SKM-1 (cell line): Measurements from ENCODE around the gene DAB2IP.
"Not testable (repeated sequence)": the region's sequence is repeated elsewhere in the genome, so short reads cannot be mapped to it uniquely, and the experiment has no call there.

Source experiments
- DNase-seq: peaks from one replicate; lab custom pipeline; 2025; ENCODE audit not compliant: unreplicated experiment; lab: John Stamatoyannopoulos, UW

DAB2IP gene

GRCh38 chr9:121785673-121786542 lies 134.5 kb downstream of the DAB2IP start:
- no peak for DNase-seq

- no peak for DNase-seq
Observed at GRCh38 chr9:121786543-121786948, 135.1 kb downstream of the DAB2IP start.

- no peak for DNase-seq
Observed at GRCh38 chr9:121786998-121787422, 135.6 kb downstream of the DAB2IP start.

- DNase-seq: no peak
Observed at GRCh38 chr9:121788686-121789366, 137.4 kb downstream of the DAB2IP start.

- no peak for DNase-seq
Observed at GRCh38 chr9:121790841-121791240, 139.4 kb downstream of the DAB2IP start.

GRCh38 chr9:121792476-121792875 lies 141.0 kb downstream of the DAB2IP start:
- not testable (repeated sequence) for DNase-seq

GRCh38 chr9:121794334-121794733 lies 142.9 kb downstream of the DAB2IP start:
- not testable (repeated sequence) for DNase-seq

GRCh38 chr9:121797081-121797480 lies 145.6 kb downstream of the DAB2IP start:
- no peak for DNase-seq

GRCh38 chr9:121798941-121799340 lies 147.5 kb downstream of the DAB2IP start:
- DNase-seq: no peak

GRCh38 chr9:121800376-121800775 lies 148.9 kb downstream of the DAB2IP start:
- DNase-seq: no peak

- no peak for DNase-seq
Observed at GRCh38 chr9:121801579-121801978, 150.1 kb downstream of the DAB2IP start.

- no peak for DNase-seq
Observed at GRCh38 chr9:121802753-121803152, 151.3 kb downstream of the DAB2IP start.

- no peak for DNase-seq
Observed at GRCh38 chr9:121807069-121807822, 155.8 kb downstream of the DAB2IP start.

- DNase-seq: no peak
Observed at GRCh38 chr9:121807823-121808278, 156.4 kb downstream of the DAB2IP start.

- no peak for DNase-seq
Observed at GRCh38 chr9:121808781-121809180, 157.3 kb downstream of the DAB2IP start.

- no peak for DNase-seq
Observed at GRCh38 chr9:121809356-121810050, 158.1 kb downstream of the DAB2IP start.

GRCh38 chr9:121810489-121810888 lies 159.1 kb downstream of the DAB2IP start:
- no peak for DNase-seq

- DNase-seq: no peak
Observed at GRCh38 chr9:121811140-121811539, 159.7 kb downstream of the DAB2IP start.

- DNase-seq: no peak
Observed at GRCh38 chr9:121811751-121812150, 160.3 kb downstream of the DAB2IP start.

GRCh38 chr9:121812159-121812735 lies 160.8 kb downstream of the DAB2IP start:
- no peak for DNase-seq
